ENCODE results near the gene CPHXL2. TPM values are rescaled to one million over a fixed set of nuclear protein-coding genes. Genes with fewer than 3 reads are reported as not detected.

Gene CPHXL2
- total RNA-seq, 1 donor from 2014 or later: not detected

- peaks cover 50% of the 10 kb centered on the region for H3K36me3 Mint-ChIP-seq (ENCODE audit: low read depth)
- no peak overlapping the region for H3K27ac Mint-ChIP-seq (ENCODE audit: unreplicated experiment)
- DNase-seq (ENCODE audit: low spot score): no peak
- H3K4me1 Mint-ChIP-seq (ENCODE audit: low read depth): no peaks in the 10 kb centered on the region
- H3K9me3 Mint-ChIP-seq (ENCODE audit: low read depth): no peaks in the 10 kb centered on the region
- H3K27me3 Mint-ChIP-seq (ENCODE audit: low read depth): no peaks in the 10 kb centered on the region
- no peak for TF ChIP-seq CTCF (IDR thresholded peaks at IDR 0.05)
- H3K4me3 Mint-ChIP-seq (ENCODE audit: unreplicated experiment): no peak overlapping the region
Observed at GRCh38 chr16:75630052-75630451, 46.8 kb downstream of the CPHXL2 start.

- no peaks in the 10 kb centered on the region for H3K9me3 Mint-ChIP-seq (ENCODE audit: low read depth)
- DNase-seq (ENCODE audit: low spot score): no peak
- no peak overlapping the region for H3K27ac Mint-ChIP-seq (ENCODE audit: unreplicated experiment)
- no peak overlapping the region for H3K4me3 Mint-ChIP-seq (ENCODE audit: unreplicated experiment)
- H3K27me3 Mint-ChIP-seq (ENCODE audit: low read depth): no peaks in the 10 kb centered on the region
- TF ChIP-seq CTCF (IDR thresholded peaks at IDR 0.05): no peak
- peaks cover 47% of the 10 kb centered on the region for H3K36me3 Mint-ChIP-seq (ENCODE audit: low read depth)
- no peaks in the 10 kb centered on the region for H3K4me1 Mint-ChIP-seq (ENCODE audit: low read depth)
Observed at GRCh38 chr16:75629132-75629531, 47.7 kb downstream of the CPHXL2 start.

GRCh38 chr16:75628351-75628750 lies 48.5 kb downstream of the CPHXL2 start:
- Mint-ChIP-seq H3K27me3 (ENCODE audit: low read depth) (no peaks in the 10 kb centered on the region), H3K36me3 (ENCODE audit: low read depth) (peaks cover 41% of the 10 kb centered on the region), H3K27ac (ENCODE audit: unreplicated experiment) (peak overlapping the region; percentile 9), H3K4me3 (ENCODE audit: unreplicated experiment) (no peak overlapping the region), H3K4me1 (ENCODE audit: low read depth) (peaks cover 2% of the 10 kb centered on the region), H3K9me3 (ENCODE audit: low read depth) (no peaks in the 10 kb centered on the region)
- no peak for DNase-seq (ENCODE audit: low spot score)
- no peak for TF ChIP-seq CTCF (IDR thresholded peaks at IDR 0.05)

GRCh38 chr16:75627851-75628250 lies 49.0 kb downstream of the CPHXL2 start:
- Mint-ChIP-seq H3K9me3 (ENCODE audit: low read depth) (no peaks in the 10 kb centered on the region), H3K4me1 (ENCODE audit: low read depth) (peaks cover 2% of the 10 kb centered on the region), H3K27ac (ENCODE audit: unreplicated experiment) (no peak overlapping the region), H3K27me3 (ENCODE audit: low read depth) (no peaks in the 10 kb centered on the region), H3K4me3 (ENCODE audit: unreplicated experiment) (no peak overlapping the region), H3K36me3 (ENCODE audit: low read depth) (peaks cover 38% of the 10 kb centered on the region)
- DNase-seq (ENCODE audit: low spot score): no peak
- TF ChIP-seq CTCF (IDR thresholded peaks at IDR 0.05): no peak

- Mint-ChIP-seq H3K4me3 (ENCODE audit: unreplicated experiment) (no peak overlapping the region), H3K27ac (ENCODE audit: unreplicated experiment) (no peak overlapping the region), H3K36me3 (ENCODE audit: low read depth) (peaks cover 37% of the 10 kb centered on the region), H3K9me3 (ENCODE audit: low read depth) (no peaks in the 10 kb centered on the region), H3K27me3 (ENCODE audit: low read depth) (no peaks in the 10 kb centered on the region), H3K4me1 (ENCODE audit: low read depth) (peaks cover 10% of the 10 kb centered on the region)
- DNase-seq (ENCODE audit: low spot score): no peak
- TF ChIP-seq CTCF (IDR thresholded peaks at IDR 0.05): no peak
Observed at GRCh38 chr16:75626806-75627205, 50.0 kb downstream of the CPHXL2 start.

Data from chondrocyte (in vitro differentiated cells).